Midbrain (tissue), 1 donor: ENCODE data around the gene SS18L1.
"Not testable (repeated sequence)": the region's sequence is repeated elsewhere in the genome, so short reads cannot be mapped to it uniquely, and the experiment has no call there.

Source experiments
- DNase-seq: peaks from one replicate; lab custom pipeline; 2025; lab: John Stamatoyannopoulos, UW

SS18L1 gene, protein sequence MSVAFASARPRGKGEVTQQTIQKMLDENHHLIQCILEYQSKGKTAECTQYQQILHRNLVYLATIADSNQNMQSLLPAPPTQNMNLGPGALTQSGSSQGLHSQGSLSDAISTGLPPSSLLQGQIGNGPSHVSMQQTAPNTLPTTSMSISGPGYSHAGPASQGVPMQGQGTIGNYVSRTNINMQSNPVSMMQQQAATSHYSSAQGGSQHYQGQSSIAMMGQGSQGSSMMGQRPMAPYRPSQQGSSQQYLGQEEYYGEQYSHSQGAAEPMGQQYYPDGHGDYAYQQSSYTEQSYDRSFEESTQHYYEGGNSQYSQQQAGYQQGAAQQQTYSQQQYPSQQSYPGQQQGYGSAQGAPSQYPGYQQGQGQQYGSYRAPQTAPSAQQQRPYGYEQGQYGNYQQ

DNA sequence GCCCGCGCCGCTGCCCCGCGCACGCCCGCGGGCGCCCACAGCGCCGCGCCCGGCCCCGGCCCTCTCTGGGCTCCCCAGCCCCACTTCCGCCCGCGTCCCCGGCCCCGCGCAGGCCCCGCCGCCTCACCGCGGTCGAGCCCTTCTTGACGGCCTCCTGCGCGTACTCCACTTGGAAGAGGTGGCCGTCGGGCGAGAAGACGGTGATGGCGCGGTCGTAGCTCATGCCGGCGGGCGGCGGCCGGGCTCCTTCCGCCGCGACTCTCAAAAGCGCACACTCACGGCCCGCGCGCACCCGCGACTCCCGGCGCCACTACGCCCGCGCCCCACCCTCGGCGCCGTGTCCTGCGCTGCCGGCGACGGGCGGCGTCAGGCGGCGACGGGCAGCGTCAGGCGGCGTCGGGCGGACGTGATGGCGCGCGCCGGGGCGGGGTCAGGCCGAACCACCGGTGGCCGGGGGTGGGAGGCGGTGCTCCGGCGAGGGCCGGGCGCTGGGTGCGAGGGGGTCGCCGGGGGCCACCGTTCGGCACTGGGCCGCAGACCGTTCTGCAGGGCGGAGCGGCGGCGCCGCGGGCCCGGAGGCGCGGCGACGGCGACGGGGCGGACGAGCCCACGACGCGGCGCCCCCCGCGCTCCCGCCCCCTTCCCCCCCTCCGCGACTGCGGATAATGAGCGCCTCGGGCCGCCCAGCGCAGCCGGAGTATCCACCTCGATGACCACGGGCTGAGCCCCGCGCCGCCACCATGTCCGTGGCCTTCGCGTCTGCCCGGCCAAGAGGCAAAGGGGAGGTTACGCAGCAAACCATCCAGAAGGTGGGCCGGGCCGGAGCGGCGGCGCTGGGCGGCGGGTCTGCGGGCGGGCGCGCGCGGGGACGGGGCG is at the start of gene SS18L1, which contains the start of gene PSMA7:
Gene SS18L1, plus strand, starts transcription at position 689 of the 876 bp plus-strand sequence. Its CDS starts 52 bp downstream, at position 741.
Gene PSMA7, minus strand, starts transcription at position 314 of the 876 bp plus-strand sequence. Its CDS starts 91 bp downstream, at position 223.
- DNase-seq = peak; percentile 86

DNA sequence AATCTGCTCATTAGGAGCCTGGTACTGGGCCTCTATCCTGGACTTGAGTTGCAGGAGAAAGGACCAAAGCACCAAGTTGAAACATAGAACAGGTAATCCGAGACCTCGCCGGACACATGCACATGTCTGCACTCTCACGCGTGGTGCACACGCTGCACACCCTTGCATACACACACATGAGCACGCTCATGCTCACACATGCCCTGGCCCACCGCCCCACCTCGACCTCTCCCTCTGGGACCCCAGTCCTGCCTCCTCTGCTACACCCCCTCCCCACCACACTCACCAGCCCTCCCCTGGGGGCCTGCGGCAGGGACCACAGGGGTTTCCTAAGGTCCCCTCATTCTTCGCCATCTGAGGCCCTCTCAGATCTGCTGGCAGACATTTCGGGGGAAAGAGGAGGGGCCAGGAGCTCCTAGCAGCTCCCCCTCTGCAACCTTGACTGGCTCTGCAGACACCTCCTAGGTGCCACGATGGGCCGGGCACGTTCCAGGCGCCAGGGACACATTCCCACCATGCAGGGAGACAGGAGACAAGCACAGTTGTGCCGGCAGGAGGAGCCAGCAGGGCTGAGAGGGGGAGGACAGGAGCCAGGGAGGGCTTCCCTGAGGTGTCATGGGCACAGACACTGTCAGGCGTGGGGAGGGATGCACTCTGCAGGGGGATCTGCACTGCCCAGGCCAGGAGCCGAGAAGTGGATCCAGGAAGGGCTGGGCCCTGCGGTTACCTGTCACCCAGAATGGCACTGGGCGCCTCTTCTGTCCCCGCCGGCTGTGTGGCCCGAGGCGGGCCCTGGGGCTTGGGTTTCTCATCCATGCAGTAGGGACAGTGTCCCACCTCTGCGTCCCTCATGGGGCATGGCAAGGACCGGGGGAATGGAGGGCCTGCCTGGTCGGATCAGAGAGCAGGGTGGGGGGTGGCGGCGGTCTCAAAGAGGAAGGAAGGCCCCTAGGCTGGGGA is 46.9 kb upstream of the SS18L1 start:
- no peak for DNase-seq

DNA sequence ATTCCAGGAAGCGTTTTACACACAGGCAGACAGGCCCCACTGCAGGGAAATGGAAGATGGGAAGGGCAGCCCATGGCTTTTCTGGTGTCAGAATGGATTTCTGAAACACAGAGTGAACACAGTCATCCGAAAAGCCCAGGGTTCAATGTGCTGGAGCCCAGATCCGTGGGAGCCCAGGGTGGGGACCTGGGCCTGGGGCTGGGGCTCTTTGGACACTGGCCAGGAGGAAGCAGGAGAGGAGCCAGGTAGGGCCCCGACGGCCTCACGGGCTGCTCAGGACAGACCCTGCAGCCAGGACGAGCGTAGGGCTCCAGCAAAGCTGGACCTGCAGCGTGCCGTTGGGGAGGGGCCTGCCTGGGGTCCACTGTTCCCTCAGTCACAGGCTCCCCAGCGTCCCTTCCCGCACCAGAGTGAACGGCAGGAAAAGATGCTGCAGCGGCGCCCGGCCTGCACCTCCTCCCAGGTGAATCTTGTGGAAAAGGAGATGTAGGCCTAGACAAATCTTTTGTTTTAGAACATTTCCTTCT is 45.6 kb upstream of the SS18L1 start:
- DNase-seq = no peak

DNA sequence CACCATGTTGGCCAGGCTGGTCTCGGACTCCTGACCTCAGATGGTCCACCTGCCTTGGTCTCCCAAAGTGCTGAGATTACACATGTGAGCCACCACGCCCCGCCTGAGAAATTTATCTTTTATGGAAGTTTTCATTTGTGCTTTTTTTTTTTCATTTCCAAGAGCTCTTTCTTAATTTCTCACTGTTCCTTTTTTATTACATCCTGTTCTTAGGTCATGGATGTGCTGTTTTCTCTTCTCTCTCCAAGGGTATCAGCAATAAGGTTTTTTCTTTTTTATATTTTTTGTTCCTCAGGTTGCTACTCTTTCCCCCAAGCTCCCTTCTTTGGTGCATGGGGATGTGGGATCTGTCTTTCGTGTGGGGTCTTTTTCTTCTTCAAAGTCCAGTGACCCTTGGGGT is 42.5 kb upstream of the SS18L1 start:
- no peak for DNase-seq

DNA sequence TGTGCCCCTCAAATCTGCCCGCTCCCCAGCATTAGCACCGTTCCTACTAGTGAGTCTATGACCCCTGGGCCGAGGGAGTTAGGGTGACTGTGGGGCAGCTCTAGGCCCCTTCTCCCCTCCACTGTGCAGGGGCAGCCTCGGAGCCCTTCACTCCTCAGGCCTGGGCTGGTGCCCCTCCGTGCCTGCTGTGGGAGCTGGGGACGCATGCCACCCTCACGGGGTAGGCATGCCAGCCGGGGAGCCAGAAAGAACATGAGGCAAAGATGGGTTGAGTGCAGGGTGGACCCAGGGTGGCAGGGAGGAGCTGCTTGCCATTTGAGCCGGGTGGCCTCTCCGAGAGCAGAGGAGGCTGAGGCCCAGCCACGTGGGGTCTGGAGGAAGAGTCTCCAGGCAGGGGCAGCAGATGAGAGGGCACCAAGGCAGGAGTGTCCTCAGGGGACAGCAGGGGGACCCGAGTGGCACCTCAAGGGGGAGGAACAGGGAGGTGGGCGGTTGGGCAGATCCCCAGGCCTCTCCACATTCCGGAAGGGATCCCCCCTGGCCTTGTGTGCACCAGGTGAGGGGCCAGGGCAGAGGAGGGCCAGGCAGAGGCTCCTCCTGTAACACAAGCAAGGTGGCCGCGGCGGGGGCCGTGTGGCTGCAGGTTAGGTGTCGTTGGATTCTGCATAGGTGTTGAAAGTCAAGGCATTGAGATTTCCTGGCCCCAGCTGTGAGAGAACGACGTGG is 39.9 kb upstream of the SS18L1 start:
- no peak for DNase-seq

DNA sequence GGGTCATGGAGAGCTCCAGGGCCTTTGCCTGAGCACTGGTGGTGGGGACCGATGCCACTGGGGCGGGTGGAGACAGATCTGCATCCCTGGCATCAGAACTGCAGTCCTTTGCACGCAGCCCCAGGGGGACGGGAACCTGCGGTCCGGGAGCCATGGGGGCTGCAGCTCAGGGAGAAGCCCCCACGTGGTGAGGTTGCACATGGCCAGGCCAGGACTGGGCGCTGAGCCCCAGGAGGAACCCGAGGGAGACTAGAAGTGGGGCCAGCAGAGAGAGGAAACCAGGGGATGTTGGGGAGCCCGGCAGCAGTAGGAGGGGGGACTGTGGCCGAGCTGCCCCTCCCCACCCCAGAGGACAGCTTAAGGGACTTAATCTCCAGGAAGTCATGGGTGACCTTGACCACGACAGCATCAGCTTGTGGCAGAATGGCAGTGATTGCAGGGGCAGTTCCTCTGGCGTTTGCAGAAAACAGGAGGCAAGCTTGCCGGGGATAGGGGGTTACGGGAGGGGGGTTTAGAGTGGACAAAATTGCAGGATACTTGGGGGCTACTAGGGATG is 39.3 kb upstream of the SS18L1 start:
- DNase-seq = no peak

DNA sequence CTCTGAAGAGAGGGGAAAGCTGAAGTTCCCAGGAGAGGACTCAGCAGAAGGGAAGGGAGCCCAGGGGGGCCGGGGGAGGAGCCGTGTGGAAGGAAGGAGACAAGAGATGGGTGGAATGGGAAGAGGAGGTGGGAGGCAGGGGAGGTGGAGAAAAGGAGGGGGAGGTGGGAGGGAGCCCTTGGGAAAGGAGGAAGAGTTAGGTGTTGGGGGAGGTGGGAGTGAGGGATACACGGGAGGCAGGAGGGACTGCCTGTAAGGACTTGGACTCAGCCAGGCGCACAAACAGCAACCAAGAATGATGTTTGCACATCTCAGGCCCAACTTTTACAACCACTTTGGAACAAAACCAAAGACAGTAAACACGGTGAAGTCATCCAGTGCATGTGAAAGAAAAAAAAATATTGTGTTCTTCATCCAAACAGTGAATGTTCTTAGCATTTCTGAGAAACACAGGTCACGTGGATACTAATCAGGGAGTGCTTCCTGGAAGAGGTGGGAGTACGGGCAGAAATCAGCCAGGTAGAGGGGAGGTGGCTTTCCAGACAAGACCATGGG is 38.7 kb upstream of the SS18L1 start:
- no peak for DNase-seq

DNA sequence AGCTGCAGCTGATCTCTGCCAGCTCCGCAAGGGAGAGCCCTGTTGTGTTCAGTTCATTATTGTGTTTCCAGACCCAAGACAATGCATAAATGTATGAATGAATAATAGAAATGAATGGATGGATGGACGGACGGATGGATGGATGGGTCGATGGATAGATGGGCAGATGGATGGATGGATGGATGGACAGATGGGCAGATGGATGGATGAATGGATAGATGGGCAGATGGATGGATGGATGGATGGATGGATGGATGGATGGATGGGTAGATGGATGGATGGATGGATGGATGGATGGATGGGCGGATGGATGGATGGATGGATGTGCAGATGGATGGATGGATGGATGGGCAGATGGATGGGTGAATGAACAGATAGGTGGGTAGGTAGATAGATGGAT is 38.0 kb upstream of the SS18L1 start:
- no peak for DNase-seq

DNA sequence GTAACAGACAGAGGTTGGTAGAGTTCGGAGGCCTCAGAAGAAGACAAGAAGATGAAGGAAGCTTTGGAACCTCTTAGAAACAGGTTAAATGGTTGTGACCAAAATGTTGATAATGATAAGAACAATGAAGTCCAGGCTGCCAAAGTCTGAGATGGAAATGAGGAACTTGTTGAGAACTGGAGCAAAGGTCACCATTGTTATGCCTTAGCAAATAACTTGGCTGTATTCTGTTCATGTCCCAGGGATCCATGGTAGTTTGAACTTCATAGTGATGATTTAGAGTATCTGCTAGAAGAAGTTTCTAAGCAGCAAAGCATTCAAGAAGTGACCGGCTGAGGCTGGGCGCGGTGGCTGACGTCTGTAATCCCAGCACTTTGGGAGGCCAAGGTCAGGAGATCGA is 32.4 kb upstream of the SS18L1 start:
- DNase-seq = no peak

DNA sequence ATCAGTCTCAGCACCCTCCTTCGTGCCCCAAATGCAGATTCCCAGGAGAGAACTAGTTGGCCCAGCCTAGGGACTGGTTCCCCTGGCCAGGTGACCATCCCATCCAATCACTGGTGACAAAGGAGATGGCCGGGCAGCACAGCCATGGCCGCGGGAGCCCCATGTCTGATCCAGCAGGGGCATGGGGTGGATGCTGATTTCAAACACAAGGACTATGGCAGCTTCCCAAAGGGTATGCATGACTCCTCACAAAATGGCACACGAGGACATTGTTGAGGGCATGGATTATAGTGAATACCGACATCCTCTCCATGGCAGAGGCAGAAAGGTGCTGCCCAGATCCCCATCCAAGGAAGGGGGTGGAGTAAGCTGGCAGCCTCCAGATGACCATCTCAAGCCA is 31.2 kb upstream of the SS18L1 start:
- DNase-seq = no peak

DNA sequence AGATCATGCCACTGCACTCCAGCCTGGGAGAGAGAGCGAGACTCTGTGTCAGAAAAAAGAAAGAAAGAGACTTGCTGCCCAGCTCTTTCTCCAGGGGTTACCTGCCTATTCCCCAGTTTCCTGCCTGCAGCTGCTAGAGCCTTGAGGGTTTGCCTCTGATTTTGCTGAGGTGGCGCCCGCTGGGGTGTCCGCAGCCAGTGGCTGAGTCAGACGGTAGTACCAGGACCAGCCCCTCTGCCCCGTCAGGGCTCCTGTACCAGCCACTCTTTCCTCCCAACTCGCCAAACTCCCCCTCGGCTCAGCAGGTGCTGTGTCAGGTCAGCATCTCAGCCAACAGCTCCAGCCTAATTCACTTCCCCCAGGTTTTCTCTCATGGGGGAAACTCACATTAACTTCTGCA is 28.7 kb upstream of the SS18L1 start:
- DNase-seq = no peak

DNA sequence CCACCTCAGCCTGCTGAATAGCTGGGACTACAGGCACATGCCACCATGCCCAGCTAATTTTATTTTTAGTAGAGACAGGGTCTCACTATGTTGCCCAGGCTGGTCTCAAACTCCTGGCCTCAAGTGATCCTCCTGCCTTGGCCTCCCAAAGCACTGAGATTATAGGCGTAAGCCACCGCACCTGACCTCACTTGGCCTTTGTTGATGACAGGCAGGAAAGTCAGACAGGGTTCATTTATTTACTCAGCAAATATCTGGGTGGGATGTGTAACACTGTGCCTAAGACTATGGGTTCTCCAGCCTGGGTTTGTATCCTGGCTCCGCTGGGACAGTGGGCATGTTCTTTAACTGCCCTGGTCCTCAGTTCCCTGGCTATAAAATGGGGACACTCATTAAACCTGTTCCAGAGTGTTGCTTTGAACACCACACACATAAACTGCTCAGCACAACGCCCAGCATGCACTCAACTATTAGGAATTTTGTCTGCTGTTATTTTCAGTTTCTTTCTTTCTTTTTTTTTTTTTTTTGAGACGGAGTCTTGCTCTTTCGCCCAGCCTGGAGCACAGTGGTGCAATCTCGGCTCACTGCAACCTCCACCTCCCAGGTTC is 27.7 kb upstream of the SS18L1 start:
- not testable (repeated sequence) for DNase-seq

DNA sequence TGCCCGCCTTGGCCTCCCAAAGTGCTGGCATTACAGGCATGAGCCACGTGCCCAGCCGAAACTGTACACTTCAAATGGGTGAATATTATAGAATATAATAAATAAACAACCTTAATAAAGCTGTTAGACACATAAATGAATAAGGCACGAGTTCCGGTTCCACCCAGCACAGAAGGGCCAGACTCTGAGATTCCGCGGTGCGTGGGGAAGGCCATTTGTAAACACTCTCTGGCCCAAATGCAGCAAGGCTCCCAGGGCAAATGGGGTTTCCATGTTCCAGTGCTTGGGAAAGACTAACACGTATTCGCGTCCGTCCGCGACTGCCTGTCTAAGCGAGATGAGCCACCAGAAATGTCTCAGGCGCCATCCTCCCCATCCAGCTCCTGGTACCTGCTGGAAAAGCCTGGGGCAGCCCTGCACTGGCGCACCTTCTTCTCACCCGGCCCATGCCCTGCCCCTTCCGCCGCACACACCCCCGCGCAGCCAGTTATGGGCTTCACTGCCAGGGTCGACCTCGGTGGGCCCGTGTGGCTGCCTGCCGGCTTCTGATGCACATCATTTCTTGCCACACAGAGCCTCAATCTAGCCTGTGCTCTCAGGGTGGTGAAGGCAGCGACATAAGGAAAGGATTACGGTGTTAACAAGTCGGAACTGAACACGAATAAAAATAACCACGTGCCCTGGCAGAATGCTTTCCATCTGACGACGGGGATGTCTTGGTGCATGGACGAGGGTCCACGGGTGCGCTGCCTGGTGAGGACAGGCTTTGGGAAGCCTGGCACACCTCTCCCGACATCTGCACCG is 26.8 kb upstream of the SS18L1 start:
- no peak for DNase-seq

DNA sequence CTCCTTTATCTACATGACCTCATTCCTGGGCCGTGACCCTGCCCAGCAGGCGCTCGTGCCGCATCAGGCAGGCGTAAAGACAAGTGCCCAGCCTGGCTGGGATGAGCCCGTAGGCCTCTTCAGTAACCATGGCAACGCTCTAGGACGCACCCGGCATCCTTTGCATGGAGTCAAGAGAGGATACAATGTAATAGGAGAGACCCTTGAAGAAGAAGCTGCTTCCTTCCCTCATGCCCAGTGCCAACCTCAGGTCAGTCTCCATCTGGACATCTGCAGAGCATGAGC is 26.3 kb upstream of the SS18L1 start:
- no peak for DNase-seq

DNA sequence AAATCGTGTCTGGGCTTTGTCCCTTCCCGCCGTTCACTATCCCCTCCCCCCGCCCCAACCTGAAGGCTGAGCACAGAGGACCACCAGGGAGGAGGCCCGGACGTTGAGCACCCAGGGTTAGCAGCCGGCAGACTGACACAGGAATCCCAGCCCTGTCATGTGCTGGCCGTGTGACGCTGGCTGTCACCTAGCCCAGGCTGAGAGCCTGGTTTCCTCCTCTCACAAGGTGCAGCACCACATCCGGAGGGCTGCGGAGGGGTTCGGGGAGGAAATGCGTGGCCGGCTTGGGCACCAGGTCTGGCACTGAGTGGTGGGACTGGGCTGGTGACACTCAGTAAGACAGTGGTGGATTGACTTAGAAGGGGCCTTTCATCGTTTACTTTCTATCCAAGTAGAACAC is 25.9 kb upstream of the SS18L1 start:
- no peak for DNase-seq

DNA sequence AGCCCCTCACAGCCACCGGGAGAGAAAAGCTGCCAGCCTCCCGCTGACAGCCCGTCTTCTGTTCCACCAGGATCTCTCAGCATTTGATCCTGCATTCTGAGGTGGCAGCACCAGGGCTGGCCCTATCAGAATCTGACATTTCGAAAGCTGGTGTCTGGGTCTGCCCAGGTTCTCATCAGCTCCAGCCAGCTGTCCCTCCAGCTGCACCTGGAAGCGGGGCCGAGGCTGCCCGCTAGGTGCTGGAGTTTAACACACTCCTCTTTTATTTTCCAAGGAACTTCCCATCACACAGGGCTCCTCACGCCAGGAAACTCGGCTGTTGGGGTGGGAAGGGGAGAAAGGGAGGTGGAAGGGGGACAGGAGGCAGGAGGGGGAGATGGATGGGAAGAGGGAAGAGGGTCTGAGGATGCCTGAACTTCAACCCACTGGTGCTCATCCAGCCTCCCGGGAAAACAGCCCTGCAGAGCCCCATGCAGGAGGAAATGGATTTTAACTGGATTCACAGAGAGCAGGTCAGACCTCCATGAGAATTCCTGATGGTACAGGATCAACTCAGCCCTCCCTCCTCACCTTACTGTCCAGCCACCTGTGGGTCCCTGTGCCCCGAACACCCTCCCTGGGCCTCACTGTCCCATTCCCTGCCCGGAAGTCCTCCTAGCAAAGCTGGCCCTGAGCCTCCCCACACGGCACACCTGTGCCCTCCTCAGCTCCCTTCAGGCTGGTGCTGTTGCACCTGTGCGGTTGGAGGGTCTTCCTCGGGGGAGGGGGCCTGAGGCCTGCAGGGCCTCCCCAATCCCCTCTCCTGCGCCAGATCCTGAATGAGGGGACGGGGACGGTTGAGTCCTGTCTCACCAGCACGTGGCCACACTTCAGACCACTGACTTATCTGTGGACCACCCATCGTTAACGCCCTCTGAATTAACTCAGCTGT is 25.2 kb upstream of the SS18L1 start:
- no peak for DNase-seq

DNA sequence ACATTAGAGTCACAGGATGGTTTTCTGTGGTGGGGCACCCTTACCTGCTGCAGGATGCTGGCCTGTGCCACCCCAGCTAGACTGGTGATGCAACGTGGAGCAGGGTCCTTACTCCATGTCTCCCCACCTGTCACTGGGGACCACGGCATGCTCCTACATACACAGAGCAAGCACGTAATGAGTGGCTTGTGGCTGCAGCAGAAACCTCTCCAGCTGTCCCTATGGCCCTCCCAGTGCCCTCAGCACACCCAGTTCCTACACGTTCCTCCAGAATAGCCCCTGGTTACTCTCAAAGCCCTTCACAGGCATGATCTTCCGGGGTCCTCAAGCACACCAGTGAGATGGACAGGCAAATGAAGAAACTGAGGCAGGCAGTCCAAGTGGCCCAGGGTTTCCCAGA is 24.5 kb upstream of the SS18L1 start:
- no peak for DNase-seq
